DMS79 (cell line): ENCODE results near the gene SNAI3.

Experiments used
- DNase-seq: peaks from one replicate; lab custom pipeline; 2025; lab: John Stamatoyannopoulos, UW

Gene SNAI3

DNA sequence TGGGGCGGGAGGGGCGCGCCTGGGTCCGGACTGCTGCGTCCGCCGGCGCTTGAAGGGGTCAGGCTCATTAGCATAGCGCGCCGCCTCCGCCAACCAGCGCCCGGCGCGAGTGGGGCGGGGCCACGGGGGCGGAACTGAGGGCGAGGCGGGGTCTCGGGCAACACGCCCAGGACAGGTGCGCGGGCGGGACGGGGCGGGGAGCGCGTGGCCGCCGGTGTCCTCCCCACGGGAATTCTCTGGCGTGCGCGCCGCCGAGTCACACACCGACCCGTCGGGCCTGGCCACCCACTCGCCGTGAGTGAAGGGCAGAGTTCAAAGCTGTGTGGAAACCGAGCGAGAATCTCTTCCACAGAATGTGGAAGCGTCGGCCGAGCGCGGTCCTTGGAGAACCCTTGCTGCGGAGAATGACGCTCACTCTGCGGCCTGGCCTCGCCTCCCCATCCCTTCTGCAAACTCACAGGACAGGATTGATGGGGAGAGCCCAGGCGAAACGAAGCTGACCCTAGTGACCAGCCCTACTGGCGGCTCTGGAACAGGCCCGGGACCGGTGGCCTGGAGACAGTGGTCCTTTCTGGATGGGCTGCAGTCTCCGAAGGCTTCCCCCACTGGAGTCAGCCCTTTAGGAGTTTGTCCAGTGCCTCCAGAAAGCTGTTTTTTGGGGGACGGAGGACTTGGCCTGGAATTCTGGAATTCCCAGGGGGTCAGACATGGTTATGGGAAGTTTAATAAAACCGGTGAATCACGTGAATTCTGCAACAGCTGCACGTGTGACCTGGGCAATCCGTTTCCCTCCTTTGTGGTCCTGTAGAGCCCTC lies at the start of gene SNAI3:
Gene SNAI3 (minus strand): TSS at position 69 of the 815 bp plus-strand sequence. CDS start 101 bp downstream, outside the sequence.
- no peak for DNase-seq

DNA sequence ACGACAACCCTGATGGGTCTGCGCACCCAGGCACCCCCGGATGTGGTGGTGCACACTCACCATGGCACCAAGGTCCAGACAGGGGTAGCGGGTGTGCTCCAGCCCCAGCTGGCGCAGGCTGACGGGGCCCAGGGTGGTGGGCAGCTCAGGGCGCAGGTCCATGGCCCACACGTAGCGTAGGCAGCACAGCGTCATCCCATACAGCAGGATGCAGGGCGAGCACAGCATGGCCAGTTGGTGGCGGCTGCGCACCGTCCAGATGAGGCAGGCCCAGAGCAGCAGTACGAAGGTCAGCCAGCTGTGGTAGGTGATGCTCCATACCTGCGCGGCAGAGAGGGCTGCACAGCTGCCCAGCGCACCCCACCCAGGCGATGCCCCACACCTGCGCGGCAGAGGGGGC lies 49.8 kb upstream of the SNAI3 start:
- no peak for DNase-seq

DNA sequence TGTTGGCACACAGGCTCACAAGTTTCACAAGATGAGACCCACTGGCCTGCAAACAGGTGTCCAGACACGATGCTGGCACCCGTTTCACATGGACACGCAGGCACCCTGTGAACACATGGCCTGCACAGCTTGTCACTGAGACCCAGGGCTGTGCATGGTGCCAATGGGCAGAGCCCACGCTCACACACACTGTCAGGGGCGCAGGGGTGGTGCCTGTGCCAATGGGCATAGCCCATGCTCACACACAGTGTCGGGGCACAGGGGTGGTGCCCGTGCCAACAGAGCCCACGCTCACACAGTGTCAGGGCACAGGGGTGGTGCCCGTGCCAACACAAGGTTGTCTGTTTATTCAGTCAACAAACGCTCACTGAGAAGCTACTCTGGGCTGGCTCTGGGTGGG lies 49.3 kb upstream of the SNAI3 start:
- DNase-seq, result no peak

DNA sequence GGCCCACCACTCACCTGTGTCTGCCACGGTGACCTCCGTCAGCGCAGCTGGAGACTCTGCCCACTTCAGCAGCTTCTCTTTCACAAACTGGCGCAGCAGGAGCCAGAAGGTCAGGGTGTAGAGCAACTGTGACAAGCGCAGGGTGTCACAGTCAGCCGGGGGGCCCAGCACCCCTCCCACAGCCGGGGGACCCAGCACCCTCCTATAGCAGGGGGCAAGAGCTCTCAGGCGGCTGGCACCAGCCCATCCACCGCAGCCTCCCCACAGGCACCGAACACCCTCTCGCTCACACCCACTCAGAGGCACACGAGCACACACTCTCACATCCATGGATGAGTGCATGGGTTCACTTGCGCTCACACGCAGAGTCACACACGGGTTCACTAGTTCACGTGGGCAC lies 48.8 kb upstream of the SNAI3 start:
- DNase-seq, result no peak

DNA sequence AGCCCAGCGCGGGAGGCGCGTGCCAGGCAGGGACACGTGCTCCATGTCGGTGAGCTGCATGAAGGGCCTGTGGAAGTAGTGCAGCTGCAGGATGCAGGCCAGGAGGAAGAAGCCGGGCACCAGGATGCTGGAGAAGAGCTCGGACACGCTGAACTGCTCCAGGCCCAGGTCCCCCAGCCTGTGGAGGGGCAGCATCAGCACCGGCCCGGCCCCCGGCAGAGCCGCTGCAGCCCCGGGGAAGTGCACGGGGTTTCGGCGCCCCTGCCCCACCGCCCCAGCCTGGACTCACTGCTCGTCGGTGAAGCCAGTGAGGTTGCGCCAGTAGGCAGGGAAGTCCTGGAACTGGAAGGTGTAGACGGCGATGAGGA lies 48.0 kb upstream of the SNAI3 start:
- no peak for DNase-seq

DNA sequence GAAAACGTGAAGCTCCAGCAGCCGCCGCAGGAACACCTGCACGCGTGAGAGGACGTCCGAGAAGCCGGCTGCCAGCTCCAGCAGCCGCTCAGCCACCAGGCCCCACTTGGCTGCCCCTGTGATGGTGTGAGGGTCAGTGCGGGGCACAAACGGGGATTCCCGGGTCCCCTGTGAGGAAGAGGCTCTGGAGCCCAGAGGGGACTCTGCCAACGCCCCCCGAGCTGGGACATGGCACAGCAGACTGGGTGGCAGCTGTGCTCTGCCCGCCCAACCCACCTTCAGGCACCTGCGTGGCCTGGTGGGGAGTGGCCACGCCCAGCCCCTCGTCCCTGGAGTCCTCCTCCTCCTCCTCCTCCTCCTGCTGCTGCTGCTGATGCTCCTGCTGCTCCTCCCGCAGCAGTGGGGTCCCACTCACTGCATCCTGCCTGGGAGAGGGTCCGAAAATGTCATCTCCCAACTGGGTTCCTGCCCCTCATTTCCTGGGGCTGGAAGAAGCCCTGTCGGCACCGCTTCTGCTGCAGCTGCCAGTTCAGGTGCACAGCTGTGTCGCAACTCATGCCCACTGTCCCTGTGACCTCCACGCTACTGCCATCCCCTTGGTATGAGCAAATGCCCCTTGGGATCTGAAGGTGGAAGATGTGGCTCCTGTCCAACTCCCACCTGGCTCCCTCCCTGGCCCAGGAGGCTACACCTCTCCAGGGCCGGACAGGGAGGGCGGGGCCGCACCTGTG lies 47.5 kb upstream of the SNAI3 start:
- no peak for DNase-seq

DNA sequence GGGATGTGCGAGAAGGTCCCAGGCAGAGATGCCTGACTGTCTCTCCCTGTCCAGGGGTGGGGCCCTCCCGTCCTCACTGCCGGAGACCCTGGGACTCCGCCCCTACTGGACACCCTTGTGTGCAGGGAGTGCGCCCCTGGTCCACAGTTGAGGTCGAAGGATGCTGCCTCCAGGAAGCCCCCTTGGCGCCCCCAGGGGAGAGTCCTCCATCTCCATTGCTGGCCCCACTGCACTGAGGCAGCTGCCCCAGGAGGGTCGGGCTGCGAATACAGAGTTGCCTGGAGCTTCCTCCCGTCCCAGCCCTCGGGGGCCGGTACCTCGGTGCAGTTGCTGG lies 46.6 kb upstream of the SNAI3 start:
- DNase-seq, result no peak

DNA sequence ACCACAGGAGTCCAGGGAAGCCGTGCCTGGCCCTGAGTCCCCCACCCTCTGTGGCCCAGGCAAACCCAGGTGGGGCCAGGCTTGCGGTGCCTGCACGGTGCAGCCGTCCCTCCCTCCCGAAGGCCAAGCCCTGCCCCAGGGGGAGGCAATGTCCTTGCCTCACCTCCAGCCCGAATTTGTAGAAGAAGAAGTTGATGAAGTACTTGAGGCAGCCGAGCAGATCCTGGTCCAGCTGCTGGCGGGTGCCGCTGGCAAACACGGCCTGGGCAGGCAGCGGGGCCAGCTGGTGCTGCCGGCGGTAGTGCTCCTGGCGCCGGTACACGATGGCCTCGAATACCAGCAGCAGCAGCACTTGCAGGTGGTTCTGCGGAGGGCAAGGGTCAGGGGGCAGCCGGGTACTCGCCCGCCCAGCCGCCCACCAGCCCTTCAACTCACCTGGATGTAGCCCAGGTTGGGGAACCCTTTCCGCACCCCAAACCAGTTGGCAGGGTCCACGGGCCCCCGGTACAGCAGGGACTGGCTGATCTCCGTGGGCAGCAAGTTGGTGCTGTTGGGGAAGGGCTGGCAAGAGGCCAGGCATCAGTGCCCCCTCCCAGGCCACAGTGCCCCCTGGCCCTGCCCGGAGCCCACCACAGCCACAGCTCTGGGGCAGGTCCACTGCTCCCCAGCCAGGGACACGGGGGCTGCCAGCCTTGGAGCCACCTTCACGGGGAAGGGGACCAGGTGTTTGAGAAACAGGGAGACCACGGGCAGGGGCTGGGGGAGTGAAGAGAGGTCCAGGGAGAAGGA lies 46.1 kb upstream of the SNAI3 start:
- DNase-seq, result no peak

DNA sequence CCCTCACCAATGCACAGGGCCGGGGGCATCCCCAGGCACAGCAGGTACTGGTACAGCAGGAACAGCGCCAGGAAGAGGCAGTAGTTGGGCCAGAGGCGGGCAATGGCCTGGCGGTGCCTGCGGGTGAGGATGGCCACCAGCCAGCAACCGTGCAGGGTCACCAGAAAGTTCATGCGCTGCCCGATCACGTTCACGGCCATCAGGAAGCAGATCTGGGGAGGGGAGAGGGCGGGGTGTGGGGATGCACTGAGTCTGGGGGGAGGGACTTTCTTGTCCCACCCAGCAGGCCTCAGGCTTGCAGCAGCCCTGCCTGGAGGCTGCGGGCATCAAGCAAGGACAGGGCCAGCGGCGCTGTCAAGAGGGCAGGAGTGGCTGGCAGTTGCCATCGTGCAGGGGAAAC lies 45.4 kb upstream of the SNAI3 start:
- DNase-seq, result no peak

DNA sequence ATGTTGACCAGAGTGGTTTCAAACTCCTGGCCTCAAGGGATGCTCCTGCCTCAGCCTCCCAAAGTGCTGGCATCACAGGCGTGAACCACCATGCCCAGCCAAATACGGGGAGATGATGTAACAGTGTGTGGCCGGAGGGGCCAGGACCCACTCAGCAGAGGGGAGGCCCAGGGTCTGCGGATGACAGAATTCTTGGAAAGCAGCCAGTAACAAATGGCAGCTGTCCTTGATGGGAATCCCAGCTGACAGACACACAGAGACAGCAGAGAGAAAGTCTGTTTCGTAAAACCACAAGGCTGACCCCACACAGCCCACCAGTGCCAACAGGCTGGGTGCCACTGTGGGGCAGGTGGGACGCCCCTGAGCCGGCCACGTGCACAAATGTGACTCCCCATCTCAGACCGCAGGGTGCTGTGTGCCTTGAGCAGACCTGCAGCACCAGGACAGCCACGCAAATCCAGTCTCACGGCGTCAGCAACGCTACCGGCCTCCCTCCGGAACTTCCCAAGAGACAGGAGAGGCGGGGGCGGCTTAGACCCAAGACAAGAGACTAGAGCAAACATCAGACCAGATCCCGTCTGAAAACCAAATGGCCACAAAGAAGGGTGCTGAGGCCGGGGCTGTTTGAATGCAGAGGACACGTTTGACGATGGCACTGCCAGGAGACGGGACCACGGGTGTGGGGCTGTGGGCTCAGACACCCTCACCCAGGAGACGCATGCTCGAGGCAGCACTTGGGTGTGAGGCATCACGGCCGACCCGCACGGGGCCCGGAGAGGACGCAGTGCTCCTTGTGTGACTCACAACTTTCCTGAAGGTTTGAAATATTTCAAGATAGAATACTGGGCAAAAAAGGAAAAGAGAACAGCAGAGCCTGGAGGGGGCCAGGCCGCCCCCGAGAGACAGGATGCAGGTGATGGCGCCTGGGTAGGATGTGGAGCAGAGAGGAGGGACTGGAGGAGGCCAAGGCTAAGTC lies 44.6 kb upstream of the SNAI3 start:
- DNase-seq, result no peak

DNA sequence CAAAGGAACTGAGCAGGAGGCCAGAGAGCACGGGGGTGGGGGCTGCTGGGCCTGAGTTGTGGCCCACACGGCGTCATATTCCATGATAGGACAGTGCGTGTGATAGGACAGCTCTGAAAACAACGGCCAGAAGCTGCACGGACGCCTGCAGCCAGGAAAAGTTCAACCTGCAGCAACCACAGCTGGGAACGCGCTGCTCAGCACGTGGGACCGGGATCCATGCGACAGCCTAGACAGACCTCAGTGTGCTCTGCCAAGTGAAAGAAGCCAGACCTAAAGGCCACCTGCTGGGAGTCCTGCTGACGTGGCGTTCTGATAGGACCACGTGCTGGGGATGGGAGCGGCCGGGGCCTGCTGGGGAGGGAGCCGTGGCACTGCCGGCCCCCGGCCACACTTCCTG lies 41.6 kb upstream of the SNAI3 start:
- no peak for DNase-seq

DNA sequence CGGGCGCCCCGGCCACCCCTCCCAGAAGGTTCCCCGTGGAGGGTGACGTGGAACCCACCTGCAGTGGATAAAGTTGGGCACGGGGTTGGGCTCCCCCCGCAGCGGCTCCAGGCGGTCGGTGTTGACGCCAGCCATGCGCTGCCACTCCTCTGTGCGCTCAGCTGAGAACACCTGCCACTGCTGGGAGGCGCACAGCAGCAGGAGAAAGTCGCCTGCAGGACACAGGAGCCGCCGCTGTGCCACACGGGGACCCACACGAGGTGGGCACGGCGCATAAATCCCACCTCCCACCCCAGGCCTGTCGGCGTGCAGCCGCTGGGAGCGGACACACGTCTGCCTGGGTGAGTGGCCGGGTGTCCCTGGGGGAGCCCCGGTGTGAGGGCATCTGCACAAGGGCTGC lies 40.7 kb upstream of the SNAI3 start:
- no peak for DNase-seq

DNA sequence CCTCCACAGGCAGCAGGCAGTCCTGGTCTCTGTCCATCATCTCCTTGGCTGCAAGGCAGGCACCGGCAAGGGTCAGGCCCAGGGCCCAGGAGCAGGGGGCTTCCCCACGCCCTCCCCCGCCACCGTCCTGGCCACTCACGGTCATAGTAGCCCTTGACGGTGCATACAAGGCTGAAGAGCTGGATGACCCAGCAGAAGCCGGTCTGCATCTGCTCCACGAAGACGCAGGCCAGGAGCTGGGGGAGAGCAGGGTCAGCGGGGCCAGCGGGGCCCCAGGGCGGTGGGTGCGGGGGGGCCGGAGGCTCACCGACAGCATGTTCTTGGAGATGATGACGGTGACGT lies 40.1 kb upstream of the SNAI3 start:
- DNase-seq, result no peak

DNA sequence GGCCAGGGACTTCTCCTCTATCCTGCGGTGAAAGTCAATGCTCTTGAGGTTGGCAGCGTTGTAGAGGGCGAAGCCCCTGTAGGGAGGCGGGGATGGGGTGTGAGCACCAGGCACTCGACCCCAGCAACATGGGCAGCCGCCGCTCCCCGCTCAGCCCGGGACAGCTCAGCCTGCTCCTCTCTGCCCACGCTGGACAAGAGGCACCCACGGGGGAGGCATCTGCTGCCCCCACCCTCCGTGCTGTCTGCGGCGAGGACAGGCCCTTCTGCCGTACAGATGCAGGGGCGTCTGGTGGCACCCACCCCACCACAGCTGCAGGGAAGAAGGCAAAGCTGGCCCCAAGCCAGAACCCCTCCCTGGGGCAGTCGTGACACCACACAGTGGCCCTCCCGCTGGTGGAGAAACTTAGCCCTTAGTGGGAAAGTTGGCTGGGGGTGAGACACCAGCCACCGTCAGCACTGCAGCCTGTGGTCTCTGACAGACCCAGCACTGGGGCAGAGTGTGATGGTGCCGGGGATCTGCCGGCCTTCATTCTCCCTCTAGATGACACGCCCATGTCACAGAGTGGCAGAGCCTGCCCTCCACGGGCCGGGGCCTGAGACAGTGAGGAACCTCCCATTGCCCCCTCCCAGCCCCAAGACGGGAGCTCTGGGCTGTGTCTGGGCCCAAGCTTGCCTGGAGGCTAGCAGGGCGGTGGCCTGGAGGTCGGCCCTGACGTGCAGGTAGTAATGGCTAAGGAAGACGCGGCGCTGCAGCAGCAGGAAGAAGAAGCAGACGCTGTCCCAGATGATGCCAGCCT lies 39.5 kb upstream of the SNAI3 start:
- DNase-seq, result no peak

DNA sequence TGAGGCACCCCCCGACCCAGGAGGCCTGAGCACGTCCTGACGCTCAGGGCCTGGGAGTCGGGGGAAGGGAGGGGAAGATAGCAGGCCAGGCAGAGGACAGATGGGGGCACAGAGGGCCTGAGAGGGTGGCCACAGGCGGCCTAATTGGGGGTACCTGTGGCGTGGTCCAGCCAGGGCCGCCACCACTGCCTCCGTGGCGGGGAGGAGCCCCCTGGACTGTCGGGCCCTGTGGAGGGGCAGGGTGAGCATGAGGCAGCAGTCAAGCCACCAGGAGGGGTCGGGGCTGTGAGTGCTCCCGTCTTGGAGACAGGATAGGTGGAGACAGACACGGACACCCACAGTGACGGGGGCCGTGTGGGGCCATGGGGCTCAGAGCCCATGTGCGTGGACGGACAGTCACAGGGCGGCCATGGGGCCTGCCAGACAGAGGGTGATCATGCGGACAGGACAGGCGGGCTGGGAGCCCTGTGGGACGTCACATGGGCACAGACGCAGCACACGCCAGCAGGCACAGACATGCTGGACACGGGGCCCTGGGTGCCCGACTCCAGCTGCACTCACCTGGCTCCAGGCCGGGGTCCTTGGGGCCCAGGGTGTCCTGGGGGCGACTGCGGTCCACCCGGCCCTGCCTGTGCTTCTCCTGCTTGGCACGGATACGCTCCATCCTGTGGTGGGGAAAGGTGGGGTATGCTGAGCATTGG lies 38.7 kb upstream of the SNAI3 start:
- no peak for DNase-seq

DNA sequence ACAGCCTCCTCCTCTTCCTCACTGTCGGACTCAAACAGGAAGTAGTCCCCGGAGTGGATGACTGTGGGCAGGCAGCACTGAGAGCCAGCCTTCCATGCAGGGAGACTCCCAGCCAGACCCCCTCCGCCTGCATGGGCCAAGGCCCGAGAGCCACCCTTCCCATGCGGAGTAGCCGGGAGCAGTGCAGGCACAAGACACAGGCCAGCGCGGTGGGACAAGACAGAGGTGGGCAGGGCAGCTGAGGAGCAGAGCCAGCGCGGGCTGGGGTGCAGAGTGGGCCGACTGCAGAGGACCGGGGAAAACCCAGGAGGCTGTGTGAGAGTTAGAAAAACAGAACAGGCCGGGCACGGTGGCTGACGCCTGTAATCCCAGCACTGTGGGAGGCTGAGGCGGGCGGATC lies 37.6 kb upstream of the SNAI3 start:
- no peak for DNase-seq

DNA sequence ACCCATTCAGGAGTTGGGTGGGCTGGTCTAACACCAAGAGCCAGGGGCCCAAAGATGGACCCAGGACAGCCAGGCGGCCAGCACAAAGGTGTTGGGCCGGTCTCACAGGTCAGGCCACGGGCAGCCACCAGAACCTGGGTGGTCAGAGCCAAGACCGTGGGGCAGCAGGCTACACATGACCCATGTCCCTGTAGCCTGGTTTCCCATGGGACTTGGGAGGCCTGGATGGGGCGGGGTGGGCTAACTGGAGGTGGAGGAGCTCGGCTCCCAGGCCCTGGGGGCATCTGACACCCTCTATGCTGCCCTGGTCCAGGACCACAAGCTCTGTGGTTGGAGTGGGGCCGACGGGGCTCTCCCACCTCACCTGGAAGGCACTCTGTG lies 37.2 kb upstream of the SNAI3 start:
- DNase-seq, result no peak

DNA sequence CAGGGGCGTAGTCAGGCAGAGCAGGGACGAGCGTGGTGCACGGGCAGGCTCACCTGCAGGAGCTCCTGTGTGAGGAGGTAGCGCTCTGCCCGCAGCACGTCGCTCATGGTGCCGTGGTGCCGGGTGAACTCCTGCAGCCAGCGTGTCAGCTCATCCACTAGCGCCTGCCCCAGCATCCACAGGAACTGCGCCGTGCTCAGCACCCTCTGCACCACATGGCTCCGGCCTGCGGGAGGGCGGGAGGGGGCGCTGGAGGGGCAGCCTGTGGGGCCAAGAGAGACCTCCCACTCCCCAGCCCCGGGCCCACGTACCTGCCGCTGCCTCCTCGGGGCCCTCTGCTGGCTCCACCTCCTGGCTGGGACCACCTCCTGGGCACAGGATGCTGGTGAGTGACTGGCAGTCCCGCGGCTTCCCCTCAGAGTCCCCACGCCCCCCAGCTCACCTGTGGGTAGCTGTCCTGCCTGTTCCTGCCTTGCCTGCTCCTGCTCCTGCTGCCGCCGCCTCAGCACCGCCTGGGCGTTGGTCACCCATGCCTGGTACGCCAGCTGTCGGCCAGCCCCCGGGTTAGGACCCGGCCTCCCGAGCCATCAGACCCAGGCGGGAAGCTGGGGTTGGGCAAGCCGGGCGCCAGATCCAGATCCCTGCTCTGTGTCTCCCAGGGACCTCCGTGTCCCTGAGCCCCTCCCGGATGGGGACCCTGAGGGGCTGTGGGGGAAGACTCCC lies 36.6 kb upstream of the SNAI3 start:
- DNase-seq, result no peak

DNA sequence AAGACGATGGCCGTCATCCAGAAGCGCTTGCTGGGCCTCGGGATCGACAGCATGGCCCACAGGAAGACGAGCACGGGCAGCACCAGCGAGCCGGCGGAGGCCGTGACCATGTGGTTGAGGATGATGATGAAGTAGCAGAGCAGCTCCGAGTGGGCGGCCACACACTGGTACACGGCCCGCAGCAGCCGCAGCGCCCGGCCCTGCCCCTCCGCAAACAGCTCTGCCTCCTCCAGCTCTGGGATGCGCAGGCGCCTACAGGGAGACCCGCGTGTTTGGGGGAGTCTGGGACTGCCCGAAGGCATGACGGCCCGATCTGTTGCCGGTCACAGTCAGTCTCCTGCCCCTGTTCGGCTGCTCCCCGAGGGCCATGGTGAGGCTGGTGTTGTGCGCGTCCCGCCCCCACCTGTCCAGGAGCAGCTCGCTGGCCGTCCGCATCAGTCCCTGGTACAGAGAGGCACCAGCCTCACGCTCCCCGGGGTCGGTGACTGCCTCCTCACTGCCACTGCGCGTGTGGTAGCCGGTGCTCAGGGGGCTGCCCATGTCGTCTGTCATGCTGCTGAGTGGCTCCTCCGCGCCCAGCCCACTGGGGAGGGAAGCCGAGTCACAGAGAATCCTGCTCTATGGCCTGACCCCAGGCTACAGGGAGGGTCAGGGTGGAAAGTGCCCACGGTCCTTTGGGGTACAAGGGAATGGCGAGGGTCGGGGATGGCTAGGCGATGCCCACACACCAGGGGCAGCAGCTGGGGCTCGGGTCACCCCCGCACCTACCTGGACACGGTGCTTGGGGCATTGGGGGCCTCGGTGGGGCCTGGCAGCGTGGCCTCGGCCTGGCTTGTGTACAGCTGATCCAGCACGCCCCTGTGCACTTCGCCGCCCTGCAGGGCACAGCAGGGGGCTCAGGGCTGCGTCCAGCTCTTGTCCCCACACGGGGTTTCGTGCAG lies 35.8 kb upstream of the SNAI3 start:
- no peak for DNase-seq
